Neural progenitor cell (in vitro differentiated cells): ENCODE data around the gene FAM118A.

Experiments used
- CTCF ChIP-seq: fragments of 200-600 bp; sonication (generic); IDR thresholded peaks from 2 replicates; pipeline ENCODE4 v1.5.1; 2017; ENCODE audit warnings: antibody characterized with exemption, mild to moderate bottlenecking
- EZH2 ChIP-seq: fragments of 200-600 bp; sonication (generic); IDR thresholded peaks from 2 replicates; pipeline ENCODE4 v1.6.1; 2017; ENCODE audit warnings: antibody characterized with exemption, mild to moderate bottlenecking, moderate library complexity

DNA sequence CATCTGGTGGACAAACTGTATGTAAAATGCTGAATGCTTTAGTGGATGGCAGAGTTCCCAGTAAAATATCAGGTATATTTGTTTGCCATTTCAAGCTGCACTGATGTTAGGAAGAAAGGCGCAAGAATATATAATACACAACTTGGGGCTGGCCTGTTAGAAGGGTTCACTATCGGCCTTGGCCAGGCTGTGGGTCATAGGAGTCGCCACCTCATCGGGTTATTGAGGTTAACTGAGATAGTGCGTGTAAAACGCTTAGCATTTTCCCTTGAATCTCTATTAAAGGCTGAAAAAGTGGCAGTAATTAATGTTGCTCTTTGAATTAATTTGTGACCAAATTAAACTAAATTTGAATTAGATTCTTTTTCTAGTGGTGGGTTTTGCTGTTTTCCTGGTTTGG lies 5.1 kb downstream of the FAM118A start:
- TF ChIP-seq CTCF (no peak), EZH2 (no peak)
